ENCODE measurements around the gene KNOP1. TPM values are rescaled to one million over a fixed set of nuclear protein-coding genes. Genes with fewer than 3 reads are reported as not detected.

Gene KNOP1
- total RNA-seq, 1 experiment from 2014 or later, result 3.6 TPM

DNA sequence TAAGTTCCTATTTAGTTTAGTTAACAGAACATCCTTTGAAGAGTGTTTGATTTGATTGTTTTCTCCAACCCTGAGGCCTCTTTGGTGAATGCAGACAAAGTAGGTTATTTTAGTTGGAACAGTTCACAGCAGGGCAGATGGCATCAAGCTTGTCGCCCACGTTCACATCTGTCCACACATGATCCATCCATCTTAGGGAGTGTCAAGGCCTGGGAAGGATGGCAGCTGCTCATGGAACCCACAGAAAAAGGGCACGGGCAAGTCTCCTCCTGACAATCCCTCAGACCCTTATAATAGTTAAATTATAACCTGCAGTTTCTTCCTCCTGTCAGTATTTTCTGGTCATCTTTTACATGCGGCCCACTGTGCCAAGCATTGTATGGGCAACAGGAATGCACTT is 60.2 kb downstream of the KNOP1 start:
- Histone ChIP-seq H3K4me2 (ENCODE audit: low read depth, low read length, poor library complexity, severe bottlenecking) (no peak overlapping the region), H3K27ac (ENCODE audit: low read length) (no peak overlapping the region), H3K9me2 (replicated peaks; ENCODE audit: insufficient read depth, low read length) (no peaks in the 10 kb centered on the region), H3K27me3 (ENCODE audit: low read length) (no peaks in the 10 kb centered on the region), H3K79me2 (ENCODE audit: low read length) (no peaks in the 10 kb centered on the region), H3K9ac (ENCODE audit: low read length) (no peak overlapping the region), H3K4me3 (ENCODE audit: low read length) (no peak overlapping the region), H2AFZ (ENCODE audit: low read length) (no peak overlapping the region), H4K20me1 (ENCODE audit: insufficient read depth, low read depth, low read length) (no peaks in the 10 kb centered on the region), H3K36me3 (ENCODE audit: insufficient read depth, low read length) (no peaks in the 10 kb centered on the region), H3K9me3 (ENCODE audit: low read length) (no peaks in the 10 kb centered on the region), H3K4me1 (ENCODE audit: low read length) (no peaks in the 10 kb centered on the region)
- no peak for DNase-seq

DNA sequence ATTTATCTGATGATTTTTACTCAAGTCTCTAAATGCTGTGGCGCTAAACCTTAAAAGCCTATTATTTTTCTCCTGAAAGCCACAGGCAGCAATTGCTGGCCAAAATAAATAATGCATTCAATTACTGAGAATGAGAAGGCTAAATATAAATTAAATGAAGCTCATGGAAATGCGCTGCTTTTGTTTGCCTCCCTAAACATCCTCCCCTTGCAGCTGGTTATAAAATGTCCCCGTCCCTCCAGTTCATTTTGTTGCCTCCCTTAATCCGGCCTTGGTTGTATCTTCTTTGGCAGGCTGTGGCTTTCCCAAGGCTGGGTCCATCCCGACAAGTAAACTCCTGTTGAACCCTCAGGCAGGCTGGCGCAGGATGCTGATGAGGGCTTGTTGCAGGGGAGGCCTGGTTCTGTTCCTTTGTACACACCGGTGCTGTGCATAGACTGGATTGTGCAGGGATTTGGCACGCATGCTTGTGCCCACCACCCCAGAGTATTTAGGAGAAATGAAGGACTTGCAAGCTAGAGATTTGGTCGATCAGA is 62.7 kb downstream of the KNOP1 start:
- Histone ChIP-seq H3K27me3 (ENCODE audit: low read length) (no peaks in the 10 kb centered on the region), H3K9me2 (replicated peaks; ENCODE audit: insufficient read depth, low read length) (no peaks in the 10 kb centered on the region), H3K9ac (ENCODE audit: low read length) (no peak overlapping the region), H3K27ac (ENCODE audit: low read length) (no peak overlapping the region), H2AFZ (ENCODE audit: low read length) (no peak overlapping the region), H4K20me1 (ENCODE audit: insufficient read depth, low read depth, low read length) (no peaks in the 10 kb centered on the region), H3K4me3 (ENCODE audit: low read length) (no peak overlapping the region), H3K79me2 (ENCODE audit: low read length) (no peaks in the 10 kb centered on the region), H3K4me2 (ENCODE audit: low read depth, low read length, poor library complexity, severe bottlenecking) (no peak overlapping the region), H3K4me1 (ENCODE audit: low read length) (no peaks in the 10 kb centered on the region), H3K9me3 (ENCODE audit: low read length) (no peaks in the 10 kb centered on the region), H3K36me3 (ENCODE audit: insufficient read depth, low read length) (no peaks in the 10 kb centered on the region)
- DNase-seq, result no peak

DNA sequence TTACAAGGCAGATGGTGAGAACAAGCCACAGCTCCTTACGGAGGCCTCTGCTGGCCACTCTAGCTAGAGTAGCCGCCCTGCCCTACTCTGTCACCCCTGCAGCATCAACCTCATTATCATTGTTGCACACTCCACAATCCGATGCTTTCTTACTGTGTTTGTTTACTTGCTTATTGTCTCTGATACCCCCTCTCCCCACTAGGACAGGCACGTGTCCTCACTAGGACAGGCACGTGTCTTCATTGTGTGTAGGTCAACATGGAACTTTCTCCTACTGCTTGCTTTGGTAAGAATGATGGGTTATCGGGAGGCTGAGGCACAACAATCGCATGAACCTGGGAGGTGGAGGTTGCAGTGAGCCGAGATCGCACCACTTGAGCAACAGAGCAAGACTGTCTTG is 63.9 kb downstream of the KNOP1 start:
- no peak overlapping the region for H3K4me2 ChIP-seq (ENCODE audit: low read depth, low read length, poor library complexity, severe bottlenecking)
- no peak overlapping the region for H3K4me3 ChIP-seq (ENCODE audit: low read length)
- H3K27me3 ChIP-seq (ENCODE audit: low read length), result no peaks in the 10 kb centered on the region
- DNase-seq, result no peak
- no peaks in the 10 kb centered on the region for H3K79me2 ChIP-seq (ENCODE audit: low read length)
- no peaks in the 10 kb centered on the region for H3K36me3 ChIP-seq (ENCODE audit: insufficient read depth, low read length)
- no peaks in the 10 kb centered on the region for H4K20me1 ChIP-seq (ENCODE audit: insufficient read depth, low read depth, low read length)
- no peaks in the 10 kb centered on the region for H3K9me2 ChIP-seq (replicated peaks; ENCODE audit: insufficient read depth, low read length)
- H2AFZ ChIP-seq (ENCODE audit: low read length), result no peak overlapping the region
- no peaks in the 10 kb centered on the region for H3K9me3 ChIP-seq (ENCODE audit: low read length)
- H3K9ac ChIP-seq (ENCODE audit: low read length), result no peak overlapping the region
- H3K4me1 ChIP-seq (ENCODE audit: low read length), result no peaks in the 10 kb centered on the region
- no peak overlapping the region for H3K27ac ChIP-seq (ENCODE audit: low read length)

Other genes starting within 250 kb of the KNOP1 start
- gene GDE1, start 196.1 kb downstream of the KNOP1 start, total RNA-seq (2014; rRNA removed; shearing (Covaris generic); ENCODE audit: low replicate concordance), result 38.0 and 40.6 TPM in 2 replicates
- 16.0 and 30.1 TPM in 2 replicates for gene CCP110, start 194.3 kb downstream of the KNOP1 start, total RNA-seq (2014; rRNA removed; shearing (Covaris generic); ENCODE audit: low replicate concordance)
- 4.7 and 6.6 TPM in 2 replicates for gene VPS35L, start 162.5 kb downstream of the KNOP1 start, total RNA-seq (2014; rRNA removed; shearing (Covaris generic); ENCODE audit: low replicate concordance)
- gene IQCK, start within 50 bp of the KNOP1 start, total RNA-seq (2014; rRNA removed; shearing (Covaris generic); ENCODE audit: low replicate concordance), result 1.3 and 4.9 TPM in 2 replicates
- not detected in 2 replicates for gene GPRC5B, start 166.6 kb upstream of the KNOP1 start, total RNA-seq (2014; rRNA removed; shearing (Covaris generic); ENCODE audit: low replicate concordance)